Neural cell (in vitro differentiated cells): ENCODE results near the gene SLC6A9.

ENCODE experiments used
- EP300 ChIP-seq: fragments of 450-650 bp; conservative IDR thresholded peaks from 2 replicates; pipeline ENCODE4 v1.6.1; 2014; ENCODE audit warnings: antibody characterized with exemption, mild to moderate bottlenecking, moderate library complexity; ENCODE audit not compliant: poor library complexity, severe bottlenecking
- EZH2 ChIP-seq: fragments of 200-600, 300-800 bp; shearing (Covaris generic), sonication (generic); IDR thresholded peaks from 2 replicates; pipeline ENCODE4 v1.6.1; 2014; ENCODE audit warnings: antibody characterized with exemption, low read length, borderline replicate concordance, mild to moderate bottlenecking; ENCODE audit not compliant: insufficient read depth, poor library complexity, severe bottlenecking
- MXI1 ChIP-seq: fragments of 450-650 bp; conservative IDR thresholded peaks from 2 replicates; pipeline ENCODE4 v1.6.1; 2014; ENCODE audit warnings: antibody characterized with exemption, mild to moderate bottlenecking; ENCODE audit not compliant: poor library complexity, severe bottlenecking
- POLR2AphosphoS5 ChIP-seq: IDR thresholded peaks from 2 replicates; pipeline ENCODE4 v1.6.1; 2012
- RAD21 ChIP-seq: fragments of 450-650 bp; conservative IDR thresholded peaks from 2 replicates; pipeline ENCODE4 v1.6.1; 2014; ENCODE audit warnings: antibody characterized with exemption, mild to moderate bottlenecking, moderate library complexity
- SMC3 ChIP-seq: fragments of 450-650 bp; conservative IDR thresholded peaks from 2 replicates; pipeline ENCODE4 v1.6.1; 2014; ENCODE audit warnings: antibody characterized with exemption, mild to moderate bottlenecking, moderate library complexity; ENCODE audit not compliant: poor library complexity
- TAF1 ChIP-seq: IDR thresholded peaks from 2 replicates; pipeline ENCODE4 v1.6.1; 2012; ENCODE audit warnings: low read depth
- TF ChIP-seq, protein P1 (sequence below): fragments of 450-650 bp; IDR thresholded peaks from 2 replicates; pipeline ENCODE4 v1.5.1; 2014; ENCODE audit warnings: antibody characterized with exemption, mild to moderate bottlenecking, moderate library complexity; ENCODE audit not compliant: poor library complexity, severe bottlenecking
- TF ChIP-seq, protein P2 (sequence below): IDR thresholded peaks from 2 replicates; pipeline ENCODE4 v1.6.1; 2012; ENCODE audit warnings: borderline replicate concordance

DNA sequence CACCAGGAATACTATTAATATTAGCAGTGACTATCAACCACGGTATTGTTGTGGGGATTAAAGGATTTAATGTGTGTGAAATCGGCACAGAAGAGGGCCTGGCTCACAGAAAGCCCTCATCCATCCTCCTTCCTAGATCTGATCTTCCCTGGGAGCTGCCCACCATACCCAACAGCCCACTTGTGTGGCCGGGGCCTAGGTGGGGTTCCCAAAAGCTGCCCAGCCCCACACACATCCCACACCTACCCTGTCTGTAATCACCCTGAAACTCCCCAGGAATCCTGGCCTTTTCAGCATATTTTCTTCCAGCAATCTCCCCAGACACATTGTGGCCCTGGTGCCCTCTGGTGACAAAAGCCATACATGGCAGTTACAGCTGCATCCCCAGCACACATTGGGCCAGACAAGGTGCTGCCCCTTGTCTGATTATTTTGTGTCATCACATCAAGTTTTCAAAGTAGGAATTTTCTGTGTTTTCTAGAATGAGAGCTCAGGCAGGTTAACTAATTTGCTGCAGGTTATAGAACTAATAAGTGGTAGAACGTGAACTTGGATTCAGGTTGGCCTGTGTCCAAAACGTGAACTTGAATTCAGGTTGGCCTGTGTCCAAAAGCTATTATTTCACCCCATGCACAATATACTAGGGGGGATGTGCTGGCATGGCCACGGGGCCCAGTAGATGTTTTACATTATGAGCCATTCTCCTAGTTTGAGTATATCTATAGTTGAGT, 5.3 kb upstream of the SLC6A9 start:
- TF ChIP-seq EP300, result no peak
- TF ChIP-seq, protein P1, sequence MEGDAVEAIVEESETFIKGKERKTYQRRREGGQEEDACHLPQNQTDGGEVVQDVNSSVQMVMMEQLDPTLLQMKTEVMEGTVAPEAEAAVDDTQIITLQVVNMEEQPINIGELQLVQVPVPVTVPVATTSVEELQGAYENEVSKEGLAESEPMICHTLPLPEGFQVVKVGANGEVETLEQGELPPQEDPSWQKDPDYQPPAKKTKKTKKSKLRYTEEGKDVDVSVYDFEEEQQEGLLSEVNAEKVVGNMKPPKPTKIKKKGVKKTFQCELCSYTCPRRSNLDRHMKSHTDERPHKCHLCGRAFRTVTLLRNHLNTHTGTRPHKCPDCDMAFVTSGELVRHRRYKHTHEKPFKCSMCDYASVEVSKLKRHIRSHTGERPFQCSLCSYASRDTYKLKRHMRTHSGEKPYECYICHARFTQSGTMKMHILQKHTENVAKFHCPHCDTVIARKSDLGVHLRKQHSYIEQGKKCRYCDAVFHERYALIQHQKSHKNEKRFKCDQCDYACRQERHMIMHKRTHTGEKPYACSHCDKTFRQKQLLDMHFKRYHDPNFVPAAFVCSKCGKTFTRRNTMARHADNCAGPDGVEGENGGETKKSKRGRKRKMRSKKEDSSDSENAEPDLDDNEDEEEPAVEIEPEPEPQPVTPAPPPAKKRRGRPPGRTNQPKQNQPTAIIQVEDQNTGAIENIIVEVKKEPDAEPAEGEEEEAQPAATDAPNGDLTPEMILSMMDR, result peak; percentile 91
- no peak for TF ChIP-seq EZH2
- no peak for TF ChIP-seq TAF1
- peak; percentile 88 for TF ChIP-seq RAD21
- TF ChIP-seq, protein P2, sequence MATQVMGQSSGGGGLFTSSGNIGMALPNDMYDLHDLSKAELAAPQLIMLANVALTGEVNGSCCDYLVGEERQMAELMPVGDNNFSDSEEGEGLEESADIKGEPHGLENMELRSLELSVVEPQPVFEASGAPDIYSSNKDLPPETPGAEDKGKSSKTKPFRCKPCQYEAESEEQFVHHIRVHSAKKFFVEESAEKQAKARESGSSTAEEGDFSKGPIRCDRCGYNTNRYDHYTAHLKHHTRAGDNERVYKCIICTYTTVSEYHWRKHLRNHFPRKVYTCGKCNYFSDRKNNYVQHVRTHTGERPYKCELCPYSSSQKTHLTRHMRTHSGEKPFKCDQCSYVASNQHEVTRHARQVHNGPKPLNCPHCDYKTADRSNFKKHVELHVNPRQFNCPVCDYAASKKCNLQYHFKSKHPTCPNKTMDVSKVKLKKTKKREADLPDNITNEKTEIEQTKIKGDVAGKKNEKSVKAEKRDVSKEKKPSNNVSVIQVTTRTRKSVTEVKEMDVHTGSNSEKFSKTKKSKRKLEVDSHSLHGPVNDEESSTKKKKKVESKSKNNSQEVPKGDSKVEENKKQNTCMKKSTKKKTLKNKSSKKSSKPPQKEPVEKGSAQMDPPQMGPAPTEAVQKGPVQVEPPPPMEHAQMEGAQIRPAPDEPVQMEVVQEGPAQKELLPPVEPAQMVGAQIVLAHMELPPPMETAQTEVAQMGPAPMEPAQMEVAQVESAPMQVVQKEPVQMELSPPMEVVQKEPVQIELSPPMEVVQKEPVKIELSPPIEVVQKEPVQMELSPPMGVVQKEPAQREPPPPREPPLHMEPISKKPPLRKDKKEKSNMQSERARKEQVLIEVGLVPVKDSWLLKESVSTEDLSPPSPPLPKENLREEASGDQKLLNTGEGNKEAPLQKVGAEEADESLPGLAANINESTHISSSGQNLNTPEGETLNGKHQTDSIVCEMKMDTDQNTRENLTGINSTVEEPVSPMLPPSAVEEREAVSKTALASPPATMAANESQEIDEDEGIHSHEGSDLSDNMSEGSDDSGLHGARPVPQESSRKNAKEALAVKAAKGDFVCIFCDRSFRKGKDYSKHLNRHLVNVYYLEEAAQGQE, result no peak
- no peak for TF ChIP-seq MXI1
- TF ChIP-seq POLR2AphosphoS5, result no peak
- peak; percentile 97 for TF ChIP-seq SMC3
